ENCODE results near the gene TEPSIN.

GRCh38 chr17:81234940-81235821, 3.7 kb downstream of the TEPSIN start:
- TF ChIP-seq CTCF (IDR thresholded peaks at IDR 0.05) (no peak), EP300 (IDR thresholded peaks at IDR 0.05; ENCODE audit: low read depth) (no peak), POLR2AphosphoS5 (IDR thresholded peaks at IDR 0.05) (no peak)

Data from transverse colon (tissue), 4 donors.